H9 (cell line): Measurements from ENCODE around the gene R3HDM2. TPM values are rescaled to one million over a fixed set of nuclear protein-coding genes. Genes with fewer than 3 reads are reported as not detected.

Experiments used
- DNase-seq: peaks from one replicate; pipeline ENCODE4 v3.0.0-alpha.2; 2017
- H2AFZ ChIP-seq: one replicate; pipeline ENCODE4 v1.6.1; 2013; ENCODE audit warnings: mild to moderate bottlenecking, low read length, control low read depth, moderate library complexity
- H2AK5ac ChIP-seq: 2 replicates; pipeline ENCODE4 v1.6.1; 2013; ENCODE audit warnings: low read length, control low read depth, mixed read lengths; ENCODE audit not compliant: insufficient read length
- H2BK120ac ChIP-seq: one replicate; pipeline ENCODE4 v1.6.1; 2013; ENCODE audit warnings: low read depth, mild to moderate bottlenecking, low read length, control low read depth, inconsistent platforms; ENCODE audit not compliant: poor library complexity, severe bottlenecking
- H2BK12ac ChIP-seq: 2 replicates; pipeline ENCODE4 v1.6.1; 2013; ENCODE audit warnings: low read length, control low read depth, mixed read lengths, low read depth; ENCODE audit not compliant: insufficient read length
- H2BK15ac ChIP-seq: 2 replicates; pipeline ENCODE4 v1.6.1; 2013; ENCODE audit warnings: low read depth, low read length, control low read depth
- H2BK20ac ChIP-seq: one replicate; pipeline ENCODE4 v1.6.1; 2013; ENCODE audit warnings: low read depth, mild to moderate bottlenecking, low read length, control low read depth, inconsistent platforms; ENCODE audit not compliant: poor library complexity, severe bottlenecking
- H2BK5ac ChIP-seq: 2 replicates; pipeline ENCODE4 v1.6.1; 2013; ENCODE audit warnings: low read length, control low read depth, mixed read lengths; ENCODE audit not compliant: insufficient read length
- H3K14ac ChIP-seq: 2 replicates; pipeline ENCODE4 v1.6.1; 2013; ENCODE audit warnings: low read length, control low read depth; ENCODE audit not compliant: insufficient read depth
- H3K18ac ChIP-seq: 2 replicates; pipeline ENCODE4 v1.6.1; 2013; ENCODE audit warnings: low read depth, mild to moderate bottlenecking, mixed read lengths, low read length, control low read depth; ENCODE audit not compliant: insufficient read length
- H3K23ac ChIP-seq: 2 replicates; pipeline ENCODE4 v1.6.1; 2013; ENCODE audit warnings: low read length, control low read depth, mixed read lengths, low read depth; ENCODE audit not compliant: insufficient read length
- H3K23me2 ChIP-seq: 2 replicates; pipeline ENCODE4 v1.6.1; 2013; ENCODE audit warnings: low read depth, mild to moderate bottlenecking, mixed read lengths, low read length, control low read depth; ENCODE audit not compliant: insufficient read length, poor library complexity, severe bottlenecking
- H3K27ac ChIP-seq: 2 replicates; pipeline ENCODE4 v1.5.1; 2013; ENCODE audit warnings: low read length, control low read depth, mixed read lengths, low read depth; ENCODE audit not compliant: insufficient read length
- H3K27me3 ChIP-seq: 2 replicates; pipeline ENCODE4 v1.6.1; 2013; ENCODE audit warnings: low read length, control low read depth, inconsistent platforms; ENCODE audit not compliant: insufficient read depth
- H3K4ac ChIP-seq: 2 replicates; pipeline ENCODE4 v1.6.1; 2013; ENCODE audit warnings: low read depth, mild to moderate bottlenecking, control low read depth, inconsistent platforms, low read length, moderate library complexity
- H3K4me1 ChIP-seq: 2 replicates; pipeline ENCODE4 v1.6.1; 2013; ENCODE audit warnings: low read length, control low read depth, inconsistent platforms; ENCODE audit not compliant: insufficient read depth
- H3K4me2 ChIP-seq: 2 replicates; pipeline ENCODE4 v1.6.1; 2013; ENCODE audit warnings: low read length, control low read depth, mixed read lengths; ENCODE audit not compliant: insufficient read length, insufficient read depth
- H3K56ac ChIP-seq: 2 replicates; pipeline ENCODE4 v1.6.1; 2013; ENCODE audit warnings: low read depth, mild to moderate bottlenecking, mixed read lengths, low read length, control low read depth; ENCODE audit not compliant: insufficient read length
- H3K79me1 ChIP-seq: 2 replicates; pipeline ENCODE4 v1.6.1; 2013; ENCODE audit warnings: low read depth, mild to moderate bottlenecking, moderate library complexity, low read length, control low read depth, inconsistent platforms; ENCODE audit not compliant: insufficient read depth, poor library complexity, severe bottlenecking
- H3K79me2 ChIP-seq: 2 replicates; pipeline ENCODE4 v1.6.1; 2013; ENCODE audit warnings: low read length, control low read depth, inconsistent platforms; ENCODE audit not compliant: insufficient read depth
- H3K9ac ChIP-seq: 2 replicates; pipeline ENCODE4 v1.6.1; 2013; ENCODE audit warnings: low read length, control low read depth, mixed read lengths; ENCODE audit not compliant: insufficient read length; ENCODE audit errors: extremely low read depth
- H3K9me3 ChIP-seq: one replicate; pipeline ENCODE4 v1.6.1; 2013; ENCODE audit warnings: low read depth, low read length, inconsistent platforms; ENCODE audit not compliant: control insufficient read depth
- H3T11ph ChIP-seq: one replicate; pipeline ENCODE4 v1.6.1; 2013; ENCODE audit warnings: mild to moderate bottlenecking, low read length, control low read depth, inconsistent platforms
- H4K20me1 ChIP-seq: one replicate; pipeline ENCODE4 v1.6.1; 2013; ENCODE audit not compliant: control insufficient read depth, insufficient read length, insufficient read depth
- H4K5ac ChIP-seq: 2 replicates; pipeline ENCODE4 v1.6.1; 2013; ENCODE audit warnings: low read depth, mild to moderate bottlenecking, mixed read lengths, low read length, control low read depth; ENCODE audit not compliant: insufficient read length
- H4K8ac ChIP-seq: replicated peaks from 2 replicates; pipeline ENCODE4 v1.6.1; 2013; ENCODE audit warnings: low read length, control low read depth, mixed read lengths, low read depth; ENCODE audit not compliant: insufficient read length
- H4K91ac ChIP-seq: 2 replicates; pipeline ENCODE4 v1.6.1; 2013; ENCODE audit warnings: low read depth, mild to moderate bottlenecking, moderate library complexity, mixed read lengths, low read length, control low read depth; ENCODE audit not compliant: insufficient read length
- H3K27ac Mint-ChIP-seq, 3 experiments: 2 replicates in 2 of 3; 3 replicates in 1 of 3; pipeline ENCODE4 v1.8.0; 2020 to 2021; ENCODE audit warnings: mixed read lengths in 3 of 3, mild to moderate bottlenecking in 1 of 3, moderate library complexity in 1 of 3
- H3K27me3 Mint-ChIP-seq: 2 replicates; pipeline ENCODE4 v1.8.0; 2021; ENCODE audit warnings: low read depth, mild to moderate bottlenecking, moderate library complexity, mixed read lengths
- H3K36me3 Mint-ChIP-seq, 3 experiments: 2 replicates in 2 of 3; 3 replicates in 1 of 3; pipeline ENCODE4 v1.8.0; 2020 to 2021; ENCODE audit warnings: low read depth in 3 of 3, mixed read lengths in 3 of 3; ENCODE audit not compliant: insufficient read depth in 1 of 3
- H3K4me1 Mint-ChIP-seq, 2 experiments: 2 replicates each; pipeline ENCODE4 v1.8.0; 2020; ENCODE audit warnings: mixed read lengths in 2 of 2
- H3K4me3 Mint-ChIP-seq, 2 experiments: 2 replicates in 1 of 2; 3 replicates in 1 of 2; pipeline ENCODE4 v1.8.0; 2020 to 2021; ENCODE audit warnings: mild to moderate bottlenecking in 2 of 2, mixed read lengths in 2 of 2, moderate library complexity in 1 of 2
- H3K9me3 Mint-ChIP-seq, 2 experiments: 2 replicates in 1 of 2; 3 replicates in 1 of 2; pipeline ENCODE4 v1.8.0; 2020; ENCODE audit warnings: mild to moderate bottlenecking in 2 of 2, mixed read lengths in 2 of 2, moderate library complexity in 1 of 2
- CTCF ChIP-seq: fragments of 200-600 bp; sonication (generic); conservative IDR thresholded peaks from 3 replicates; pipeline ENCODE4 v1.8.0; 2021; ENCODE audit warnings: antibody characterized with exemption, mild to moderate bottlenecking
- WGBS: extraction: QIAGEN DNeasy Blood & Tissue Kit; methylation state at CpG from one replicate; pipeline ENCODE4 v1.1.7; 2013; ENCODE audit warnings: missing lambda C conversion rate, low lambda C conversion rate, mixed read lengths; ENCODE audit not compliant: insufficient read length; ENCODE audit errors: extremely low coverage; 5-methylcytosine and 5-hydroxymethylcytosine counted together
- total RNA-seq: library from RNA; stranded (reverse); gene quantifications from 2 replicates; pipeline ENCODE4 v1.2.1, GENCODE V29; 2021

R3HDM2 gene
- total RNA-seq, 1 experiment from 2014 or later = 43.9 TPM

- no peak overlapping the region for H2BK20ac ChIP-seq
- no peak overlapping the region for H3K27ac Mint-ChIP-seq
These were observed 60.1 kb downstream of the R3HDM2 start for GRCh38 chr12:57370696-57371095.

More at GRCh38 chr12:57370696-57371095, 60.1 kb downstream of the R3HDM2 start:
- WGBS = no CpG with 5 or more reads among the region's 1 CpG
- no peaks in the 10 kb centered on the region for H3K23me2 ChIP-seq
- no peak overlapping the region for H3K56ac ChIP-seq
- no peak overlapping the region for H4K91ac ChIP-seq
- H3K9ac ChIP-seq = no peak overlapping the region
- no peaks in the 10 kb centered on the region for H3K79me1 ChIP-seq
- H3K4ac ChIP-seq = no peak overlapping the region
- H4K20me1 ChIP-seq = no peaks in the 10 kb centered on the region
- H4K5ac ChIP-seq = no peak overlapping the region
- DNase-seq = no peak
- Mint-ChIP-seq H3K27me3 (no peaks in the 10 kb centered on the region), H3K36me3 (peaks cover 13 to 23% (median 17%) of the 10 kb centered on the region in 3 experiments), H3K4me3 (no peak overlapping the region), H3K9me3 (peaks cover 14 to 15% of the 10 kb centered on the region in 2 experiments), H3K4me1 (peaks cover 0 to 6% of the 10 kb centered on the region in 2 experiments; a peak in 3 of 4 replicates)
- H2AK5ac ChIP-seq = no peak overlapping the region
- no peak overlapping the region for H4K8ac ChIP-seq
- H2BK15ac ChIP-seq = no peak overlapping the region
- H3T11ph ChIP-seq = no peak overlapping the region
- no peak overlapping the region for H2AFZ ChIP-seq
- H3K4me2 ChIP-seq = no peak overlapping the region
- H2BK12ac ChIP-seq = no peak overlapping the region
- no peak overlapping the region for H2BK120ac ChIP-seq
- H3K18ac ChIP-seq = no peak overlapping the region
- no peaks in the 10 kb centered on the region for H3K4me1 ChIP-seq
- no peak for TF ChIP-seq CTCF
- no peaks in the 10 kb centered on the region for H3K79me2 ChIP-seq
- H3K9me3 ChIP-seq = no peaks in the 10 kb centered on the region
- H2BK5ac ChIP-seq = no peak overlapping the region
- no peak overlapping the region for H3K27ac ChIP-seq
- H3K14ac ChIP-seq = no peak overlapping the region
- no peaks in the 10 kb centered on the region for H3K27me3 ChIP-seq
- no peak overlapping the region for H3K23ac ChIP-seq
